ENCODE data around the gene MCRIP2. TPM values are rescaled to one million over a fixed set of nuclear protein-coding genes. Genes with fewer than 3 reads are reported as not detected.

The MCRIP2 gene
- total and polyA plus RNA-seq, 2 of the 8 experiments (the other 6 are each of a cell fraction or from before 2014, with no cell fraction given), result 45.4 to 75.5 TPM

DNA sequence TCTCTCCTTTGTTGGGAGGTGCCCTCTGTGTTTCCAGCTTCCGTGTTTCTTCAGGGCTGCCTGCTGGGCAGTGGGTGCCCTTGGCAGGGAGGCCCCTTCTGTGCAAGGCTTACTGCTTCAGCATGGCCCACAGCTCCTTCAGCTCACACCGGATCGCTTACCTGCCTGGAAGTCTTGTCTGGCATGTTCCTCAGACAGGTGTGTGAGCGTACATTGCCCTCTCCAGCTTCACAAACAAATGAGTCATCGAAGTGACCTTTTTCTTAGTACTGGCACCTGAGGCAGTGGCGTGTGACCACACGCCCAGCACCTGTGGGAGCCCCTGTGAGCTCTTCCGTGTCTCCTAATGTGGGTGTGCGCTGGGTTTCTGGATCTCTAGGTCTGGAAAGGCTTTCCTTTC, 48.2 kb upstream of the MCRIP2 start (continued):
- TF ChIP-seq, protein P1, sequence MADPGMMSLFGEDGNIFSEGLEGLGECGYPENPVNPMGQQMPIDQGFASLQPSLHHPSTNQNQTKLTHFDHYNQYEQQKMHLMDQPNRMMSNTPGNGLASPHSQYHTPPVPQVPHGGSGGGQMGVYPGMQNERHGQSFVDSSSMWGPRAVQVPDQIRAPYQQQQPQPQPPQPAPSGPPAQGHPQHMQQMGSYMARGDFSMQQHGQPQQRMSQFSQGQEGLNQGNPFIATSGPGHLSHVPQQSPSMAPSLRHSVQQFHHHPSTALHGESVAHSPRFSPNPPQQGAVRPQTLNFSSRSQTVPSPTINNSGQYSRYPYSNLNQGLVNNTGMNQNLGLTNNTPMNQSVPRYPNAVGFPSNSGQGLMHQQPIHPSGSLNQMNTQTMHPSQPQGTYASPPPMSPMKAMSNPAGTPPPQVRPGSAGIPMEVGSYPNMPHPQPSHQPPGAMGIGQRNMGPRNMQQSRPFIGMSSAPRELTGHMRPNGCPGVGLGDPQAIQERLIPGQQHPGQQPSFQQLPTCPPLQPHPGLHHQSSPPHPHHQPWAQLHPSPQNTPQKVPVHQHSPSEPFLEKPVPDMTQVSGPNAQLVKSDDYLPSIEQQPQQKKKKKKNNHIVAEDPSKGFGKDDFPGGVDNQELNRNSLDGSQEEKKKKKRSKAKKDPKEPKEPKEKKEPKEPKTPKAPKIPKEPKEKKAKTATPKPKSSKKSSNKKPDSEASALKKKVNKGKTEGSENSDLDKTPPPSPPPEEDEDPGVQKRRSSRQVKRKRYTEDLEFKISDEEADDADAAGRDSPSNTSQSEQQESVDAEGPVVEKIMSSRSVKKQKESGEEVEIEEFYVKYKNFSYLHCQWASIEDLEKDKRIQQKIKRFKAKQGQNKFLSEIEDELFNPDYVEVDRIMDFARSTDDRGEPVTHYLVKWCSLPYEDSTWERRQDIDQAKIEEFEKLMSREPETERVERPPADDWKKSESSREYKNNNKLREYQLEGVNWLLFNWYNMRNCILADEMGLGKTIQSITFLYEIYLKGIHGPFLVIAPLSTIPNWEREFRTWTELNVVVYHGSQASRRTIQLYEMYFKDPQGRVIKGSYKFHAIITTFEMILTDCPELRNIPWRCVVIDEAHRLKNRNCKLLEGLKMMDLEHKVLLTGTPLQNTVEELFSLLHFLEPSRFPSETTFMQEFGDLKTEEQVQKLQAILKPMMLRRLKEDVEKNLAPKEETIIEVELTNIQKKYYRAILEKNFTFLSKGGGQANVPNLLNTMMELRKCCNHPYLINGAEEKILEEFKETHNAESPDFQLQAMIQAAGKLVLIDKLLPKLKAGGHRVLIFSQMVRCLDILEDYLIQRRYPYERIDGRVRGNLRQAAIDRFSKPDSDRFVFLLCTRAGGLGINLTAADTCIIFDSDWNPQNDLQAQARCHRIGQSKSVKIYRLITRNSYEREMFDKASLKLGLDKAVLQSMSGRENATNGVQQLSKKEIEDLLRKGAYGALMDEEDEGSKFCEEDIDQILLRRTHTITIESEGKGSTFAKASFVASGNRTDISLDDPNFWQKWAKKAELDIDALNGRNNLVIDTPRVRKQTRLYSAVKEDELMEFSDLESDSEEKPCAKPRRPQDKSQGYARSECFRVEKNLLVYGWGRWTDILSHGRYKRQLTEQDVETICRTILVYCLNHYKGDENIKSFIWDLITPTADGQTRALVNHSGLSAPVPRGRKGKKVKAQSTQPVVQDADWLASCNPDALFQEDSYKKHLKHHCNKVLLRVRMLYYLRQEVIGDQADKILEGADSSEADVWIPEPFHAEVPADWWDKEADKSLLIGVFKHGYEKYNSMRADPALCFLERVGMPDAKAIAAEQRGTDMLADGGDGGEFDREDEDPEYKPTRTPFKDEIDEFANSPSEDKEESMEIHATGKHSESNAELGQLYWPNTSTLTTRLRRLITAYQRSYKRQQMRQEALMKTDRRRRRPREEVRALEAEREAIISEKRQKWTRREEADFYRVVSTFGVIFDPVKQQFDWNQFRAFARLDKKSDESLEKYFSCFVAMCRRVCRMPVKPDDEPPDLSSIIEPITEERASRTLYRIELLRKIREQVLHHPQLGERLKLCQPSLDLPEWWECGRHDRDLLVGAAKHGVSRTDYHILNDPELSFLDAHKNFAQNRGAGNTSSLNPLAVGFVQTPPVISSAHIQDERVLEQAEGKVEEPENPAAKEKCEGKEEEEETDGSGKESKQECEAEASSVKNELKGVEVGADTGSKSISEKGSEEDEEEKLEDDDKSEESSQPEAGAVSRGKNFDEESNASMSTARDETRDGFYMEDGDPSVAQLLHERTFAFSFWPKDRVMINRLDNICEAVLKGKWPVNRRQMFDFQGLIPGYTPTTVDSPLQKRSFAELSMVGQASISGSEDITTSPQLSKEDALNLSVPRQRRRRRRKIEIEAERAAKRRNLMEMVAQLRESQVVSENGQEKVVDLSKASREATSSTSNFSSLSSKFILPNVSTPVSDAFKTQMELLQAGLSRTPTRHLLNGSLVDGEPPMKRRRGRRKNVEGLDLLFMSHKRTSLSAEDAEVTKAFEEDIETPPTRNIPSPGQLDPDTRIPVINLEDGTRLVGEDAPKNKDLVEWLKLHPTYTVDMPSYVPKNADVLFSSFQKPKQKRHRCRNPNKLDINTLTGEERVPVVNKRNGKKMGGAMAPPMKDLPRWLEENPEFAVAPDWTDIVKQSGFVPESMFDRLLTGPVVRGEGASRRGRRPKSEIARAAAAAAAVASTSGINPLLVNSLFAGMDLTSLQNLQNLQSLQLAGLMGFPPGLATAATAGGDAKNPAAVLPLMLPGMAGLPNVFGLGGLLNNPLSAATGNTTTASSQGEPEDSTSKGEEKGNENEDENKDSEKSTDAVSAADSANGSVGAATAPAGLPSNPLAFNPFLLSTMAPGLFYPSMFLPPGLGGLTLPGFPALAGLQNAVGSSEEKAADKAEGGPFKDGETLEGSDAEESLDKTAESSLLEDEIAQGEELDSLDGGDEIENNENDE (IDR thresholded peaks at IDR 0.05; ENCODE audit: insufficient replicate concordance, low read length), result no peak
- no peak for TF ChIP-seq KDM1A (IDR thresholded peaks at IDR 0.05; ENCODE audit: borderline replicate concordance, low read length)

Measured in H1 (cell line).